Trophoblast cell (in vitro differentiated cells and primary cell): ENCODE data around the gene EIF5A.

Experiments
- DNase-seq, 2 donors: peaks; one replicate each; pipeline ENCODE4 v3.0.0-alpha.2; 2016
- H2AFZ ChIP-seq: 2 replicates; pipeline ENCODE4 v1.6.1; 2013; ENCODE audit warnings: low read length, moderate library complexity, mild to moderate bottlenecking; ENCODE audit not compliant: insufficient read depth, poor library complexity
- H2AK5ac ChIP-seq: 2 replicates; pipeline ENCODE4 v1.6.1; 2013; ENCODE audit warnings: mild to moderate bottlenecking, low read length
- H2BK120ac ChIP-seq: 2 replicates; pipeline ENCODE4 v1.6.1; 2013; ENCODE audit warnings: low read length, mild to moderate bottlenecking, moderate library complexity; ENCODE audit not compliant: insufficient read depth, poor library complexity
- H2BK12ac ChIP-seq: 2 replicates; pipeline ENCODE4 v1.6.1; 2013; ENCODE audit warnings: mild to moderate bottlenecking, low read length, moderate library complexity
- H2BK5ac ChIP-seq: 2 replicates; pipeline ENCODE4 v1.6.1; 2013; ENCODE audit warnings: low read length, low read depth, moderate library complexity, mild to moderate bottlenecking; ENCODE audit not compliant: poor library complexity
- H3K14ac ChIP-seq: 2 replicates; pipeline ENCODE4 v1.6.1; 2013; ENCODE audit warnings: mild to moderate bottlenecking, low read length
- H3K18ac ChIP-seq: 2 replicates; pipeline ENCODE4 v1.6.1; 2013; ENCODE audit warnings: mild to moderate bottlenecking, low read length
- H3K23ac ChIP-seq: 2 replicates; pipeline ENCODE4 v1.6.1; 2013; ENCODE audit warnings: low read length
- H3K27ac ChIP-seq: 2 replicates; pipeline ENCODE4 v1.5.1; 2013; ENCODE audit warnings: low read depth, mild to moderate bottlenecking, inconsistent platforms, low read length, moderate library complexity
- H3K27me3 ChIP-seq: 2 replicates; pipeline ENCODE4 v1.6.1; 2013; ENCODE audit warnings: inconsistent platforms, mild to moderate bottlenecking, low read length, moderate library complexity; ENCODE audit not compliant: insufficient read depth
- H3K36me3 ChIP-seq, 2 experiments: 1 replicate in 1 of 2; 2 replicates in 1 of 2; pipeline ENCODE4 v1.6.1; 2013; ENCODE audit warnings: low read length in 2 of 2, mild to moderate bottlenecking in 2 of 2, moderate library complexity in 1 of 2; ENCODE audit not compliant: insufficient read depth in 2 of 2, control insufficient read depth in 1 of 2
- H3K4ac ChIP-seq: 2 replicates; pipeline ENCODE4 v1.6.1; 2013; ENCODE audit warnings: low read depth, mild to moderate bottlenecking, low read length, moderate library complexity
- H3K4me1 ChIP-seq, 2 experiments: 1 replicate in 1 of 2; 2 replicates in 1 of 2; pipeline ENCODE4 v1.6.1; 2013; ENCODE audit warnings: low read length in 2 of 2, mild to moderate bottlenecking in 2 of 2, moderate library complexity in 1 of 2; ENCODE audit not compliant: insufficient read depth in 2 of 2, control insufficient read depth in 1 of 2
- H3K4me2 ChIP-seq: 2 replicates; pipeline ENCODE4 v1.6.1; 2013; ENCODE audit warnings: inconsistent platforms, mild to moderate bottlenecking, low read length, moderate library complexity
- H3K4me3 ChIP-seq: 2 replicates; pipeline ENCODE4 v1.5.1; 2013; ENCODE audit warnings: mild to moderate bottlenecking, low read depth, low read length, inconsistent platforms
- H3K79me1 ChIP-seq: one replicate; pipeline ENCODE4 v1.6.1; 2013; ENCODE audit warnings: low read length
- H3K79me2 ChIP-seq: 2 replicates; pipeline ENCODE4 v1.6.1; 2013; ENCODE audit warnings: low read length, mild to moderate bottlenecking; ENCODE audit not compliant: control insufficient read depth, insufficient read depth, poor library complexity
- H3K9ac ChIP-seq: 2 replicates; pipeline ENCODE4 v1.6.1; 2013; ENCODE audit warnings: mild to moderate bottlenecking, low read length
- H3K9me3 ChIP-seq: 2 replicates; pipeline ENCODE4 v1.6.1; 2013; ENCODE audit warnings: low read depth, mild to moderate bottlenecking, control low read depth, inconsistent platforms, low read length; ENCODE audit not compliant: insufficient read depth
- H4K12ac ChIP-seq: 2 replicates; pipeline ENCODE4 v1.6.1; 2013; ENCODE audit warnings: low read depth, mild to moderate bottlenecking, low read length, moderate library complexity
- H4K8ac ChIP-seq: 2 replicates; pipeline ENCODE4 v1.6.1; 2013; ENCODE audit warnings: low read depth, mild to moderate bottlenecking, low read length, moderate library complexity
- H4K91ac ChIP-seq: one replicate; pipeline ENCODE4 v1.6.1; 2013; ENCODE audit warnings: low read depth, mild to moderate bottlenecking, low read length, moderate library complexity
- WGBS: extraction: QIAGEN DNeasy Blood & Tissue Kit; methylation state at CpG from one replicate; pipeline ENCODE4 v1.1.7; 2013; ENCODE audit warnings: missing lambda C conversion rate; ENCODE audit not compliant: insufficient read length, insufficient coverage; ENCODE audit errors: extremely low coverage; 5-methylcytosine and 5-hydroxymethylcytosine counted together

EIF5A gene

DNA sequence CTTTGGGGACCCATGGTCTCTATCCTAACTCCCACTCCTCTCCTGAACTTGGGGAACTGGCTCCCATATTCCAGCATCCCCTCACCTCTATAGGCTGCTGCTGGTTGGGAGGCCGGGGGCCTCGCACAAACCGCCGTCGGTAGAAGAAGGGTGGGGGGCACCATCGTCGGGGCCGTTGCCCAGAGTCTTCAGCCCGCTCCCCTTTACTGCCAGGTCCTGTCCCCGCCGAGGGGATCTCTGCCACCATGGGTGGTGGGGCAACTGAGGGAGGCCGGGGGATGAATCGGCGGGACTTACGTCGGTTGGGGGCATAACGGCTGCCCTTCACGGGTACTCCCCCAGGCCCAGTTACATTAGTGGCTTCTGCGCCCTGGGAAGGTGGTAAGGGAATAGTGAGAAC is 17.3 kb upstream of the EIF5A start:
- Histone ChIP-seq H3K79me2 (no peaks in the 10 kb centered on the region), H3K4ac (no peak overlapping the region), H3K4me1 (peaks cover 4 to 6% of the 10 kb centered on the region in 2 experiments), H2AFZ (no peak overlapping the region), H3K27ac (no peak overlapping the region), H2BK12ac (no peak overlapping the region), H3K9ac (no peak overlapping the region), H3K9me3 (peaks cover 5% of the 10 kb centered on the region), H2BK120ac (no peak overlapping the region), H3K18ac (no peak overlapping the region), H3K27me3 (peaks cover 20% of the 10 kb centered on the region), H3K79me1 (no peaks in the 10 kb centered on the region), H3K4me3 (no peak overlapping the region), H3K36me3 (no peaks in the 10 kb centered on the region), H3K23ac (no peak overlapping the region), H4K8ac (no peak overlapping the region), H4K91ac (no peak overlapping the region), H2BK5ac (no peak overlapping the region), H3K4me2 (no peak overlapping the region), H2AK5ac (no peak overlapping the region), H4K12ac (no peak overlapping the region), H3K14ac (no peak overlapping the region)
- no CpG with 5 or more reads among the region's 19 CpGs for WGBS
- no peak for DNase-seq

DNA sequence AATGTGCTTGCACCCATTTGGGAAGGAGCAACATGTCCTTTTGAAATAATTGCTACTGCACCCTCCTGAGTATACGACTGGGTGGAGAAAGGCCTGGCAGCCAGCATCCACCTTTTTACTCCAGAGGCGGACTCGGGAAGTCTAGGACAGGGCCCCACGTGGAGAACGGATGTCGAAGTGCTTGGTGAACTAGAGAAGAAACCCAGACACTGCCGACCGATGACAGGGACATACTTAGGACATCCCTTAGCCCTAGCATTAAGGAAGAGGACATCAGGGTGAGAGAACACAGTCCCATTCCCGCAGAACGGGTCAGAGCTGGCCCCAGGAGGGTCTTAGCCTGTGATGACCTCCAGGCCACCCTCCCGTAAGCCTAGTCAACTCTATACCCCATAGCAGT is 16.7 kb upstream of the EIF5A start:
- no peak overlapping the region for H3K4me2 ChIP-seq
- no peak overlapping the region for H4K91ac ChIP-seq
- H4K12ac ChIP-seq: no peak overlapping the region
- H3K18ac ChIP-seq: no peak overlapping the region
- no peak overlapping the region for H2BK120ac ChIP-seq
- peaks cover 4 to 6% of the 10 kb centered on the region in 2 experiments for H3K4me1 ChIP-seq
- no peak for DNase-seq
- H3K4ac ChIP-seq: no peak overlapping the region
- no peak overlapping the region for H2AFZ ChIP-seq
- H3K79me2 ChIP-seq: no peaks in the 10 kb centered on the region
- no peak overlapping the region for H4K8ac ChIP-seq
- H3K79me1 ChIP-seq: no peaks in the 10 kb centered on the region
- H2BK5ac ChIP-seq: no peak overlapping the region
- no peak overlapping the region for H2BK12ac ChIP-seq
- H3K14ac ChIP-seq: no peak overlapping the region
- H3K9ac ChIP-seq: no peak overlapping the region
- no peak overlapping the region for H2AK5ac ChIP-seq
- peaks cover 5% of the 10 kb centered on the region for H3K9me3 ChIP-seq
- no peaks in the 10 kb centered on the region for H3K36me3 ChIP-seq
- no peak overlapping the region for H3K23ac ChIP-seq
- H3K27ac ChIP-seq: no peak overlapping the region
- peaks cover 22% of the 10 kb centered on the region for H3K27me3 ChIP-seq
- no CpG with 5 or more reads among the region's 11 CpGs for WGBS
- H3K4me3 ChIP-seq: no peak overlapping the region

DNA sequence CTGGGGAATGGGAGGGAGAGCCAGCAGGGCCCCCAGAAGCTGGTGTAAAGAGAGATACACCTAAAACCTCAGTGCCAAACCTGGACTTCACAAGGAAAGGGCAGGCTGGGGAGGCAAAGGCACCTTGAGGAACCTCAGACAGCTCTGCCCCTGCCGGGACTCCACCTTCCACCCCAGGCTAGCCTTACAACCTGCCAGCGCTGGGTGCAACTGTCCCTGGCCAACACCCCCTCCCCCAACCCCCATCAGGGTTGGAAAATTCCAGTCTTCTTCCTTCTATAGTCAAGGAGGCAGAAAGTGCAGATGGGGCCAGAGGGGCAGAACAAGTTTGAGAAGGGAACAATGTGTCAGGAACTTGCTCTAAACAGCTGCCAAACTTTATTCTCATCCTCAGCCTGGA is 15.2 kb upstream of the EIF5A start:
- Histone ChIP-seq H3K4me1 (peaks cover 4 to 8% of the 10 kb centered on the region in 2 experiments), H4K8ac (no peak overlapping the region), H2BK12ac (no peak overlapping the region), H2BK120ac (no peak overlapping the region), H3K9ac (no peak overlapping the region), H3K27ac (no peak overlapping the region), H3K27me3 (peaks cover 23% of the 10 kb centered on the region), H2AFZ (no peak overlapping the region), H3K23ac (no peak overlapping the region), H3K36me3 (no peaks in the 10 kb centered on the region), H3K18ac (no peak overlapping the region), H2BK5ac (no peak overlapping the region), H3K79me2 (no peaks in the 10 kb centered on the region), H2AK5ac (no peak overlapping the region), H4K91ac (no peak overlapping the region), H4K12ac (no peak overlapping the region), H3K4me2 (no peak overlapping the region), H3K9me3 (peaks cover 5% of the 10 kb centered on the region), H3K4ac (no peak overlapping the region), H3K79me1 (no peaks in the 10 kb centered on the region), H3K4me3 (no peak overlapping the region), H3K14ac (no peak overlapping the region)
- no CpG with 5 or more reads among the region's 2 CpGs for WGBS
- DNase-seq: no peak

DNA sequence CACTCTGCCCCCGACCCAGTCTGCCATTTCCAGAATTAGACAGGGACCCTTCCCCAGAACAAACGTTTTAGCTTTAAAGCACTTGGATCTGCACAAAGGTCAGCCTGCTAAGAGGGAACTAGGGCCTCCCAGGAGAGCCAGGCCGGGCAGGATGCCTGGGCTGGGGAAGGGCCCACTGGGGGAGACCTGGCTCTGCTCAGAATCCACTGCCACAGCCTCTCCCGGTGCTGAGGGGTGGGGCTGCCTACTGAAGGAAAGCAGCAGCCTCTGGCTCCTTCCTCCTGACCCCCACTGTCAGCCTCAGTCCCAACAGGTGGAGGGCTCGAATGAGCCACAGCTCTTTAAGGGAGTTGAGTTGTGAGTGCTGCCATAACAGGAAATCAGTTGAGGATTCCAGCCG is 14.7 kb upstream of the EIF5A start:
- Histone ChIP-seq H3K79me2 (no peaks in the 10 kb centered on the region), H3K27me3 (peaks cover 23% of the 10 kb centered on the region), H4K91ac (no peak overlapping the region), H3K36me3 (no peaks in the 10 kb centered on the region), H2AFZ (no peak overlapping the region), H4K8ac (no peak overlapping the region), H3K4me2 (no peak overlapping the region), H4K12ac (no peak overlapping the region), H3K14ac (no peak overlapping the region), H3K4ac (no peak overlapping the region), H3K9ac (no peak overlapping the region), H2BK5ac (no peak overlapping the region), H3K79me1 (no peaks in the 10 kb centered on the region), H3K4me3 (no peak overlapping the region), H2BK120ac (no peak overlapping the region), H3K18ac (no peak overlapping the region), H2BK12ac (no peak overlapping the region), H3K4me1 (peaks cover 4 to 8% of the 10 kb centered on the region in 2 experiments), H3K23ac (no peak overlapping the region), H2AK5ac (no peak overlapping the region), H3K9me3 (peaks cover 5% of the 10 kb centered on the region), H3K27ac (no peak overlapping the region)
- DNase-seq: no peak
- no CpG with 5 or more reads among the region's 6 CpGs for WGBS
